ENCODE results near the gene SEMA4G. TPM values are rescaled to one million over a fixed set of nuclear protein-coding genes. Genes with fewer than 3 reads are reported as not detected.

The SEMA4G gene
- total RNA-seq, 2 experiments from 2014 or later: 0.21 to 0.41 TPM

GRCh38 chr10:100965820-100966219 lies 3.5 kb upstream of the SEMA4G start:
- H3K9me2 ChIP-seq (ENCODE audit: insufficient read depth, low read length): no peaks in the 10 kb centered on the region
- H3K27ac ChIP-seq (ENCODE audit: low read depth, low read length, poor library complexity, severe bottlenecking): no peak overlapping the region
- no TSS peak for BruUV-seq (replicated peaks)
- H4K20me1 ChIP-seq (ENCODE audit: insufficient read depth, low read length): no peaks in the 10 kb centered on the region
- peaks cover 38% of the 10 kb centered on the region for H3K36me3 ChIP-seq (ENCODE audit: insufficient read depth, low read length)
- no peak overlapping the region for H3K4me2 ChIP-seq (ENCODE audit: low read length)
- TF ChIP-seq EZH2phosphoT487 (IDR thresholded peaks at IDR 0.05; ENCODE audit: borderline replicate concordance, low read depth, low read length) (no peak), CTCF (conservative IDR thresholded peaks at IDR 0.05; ENCODE audit: low read length) (no peak)
- H3K9me3 ChIP-seq (ENCODE audit: low read length): no peaks in the 10 kb centered on the region
- H3K4me1 ChIP-seq (ENCODE audit: insufficient read depth, low read length, poor library complexity, severe bottlenecking): peaks cover 24% of the 10 kb centered on the region
- no peaks in the 10 kb centered on the region for H3K79me2 ChIP-seq (ENCODE audit: insufficient read depth, low read depth, low read length)
- CTCF ChIA-PET (ENCODE audit: unreplicated experiment): no interaction called here
- no peak overlapping the region for H3K4me3 ChIP-seq (ENCODE audit: low read depth, low read length, poor library complexity, severe bottlenecking)
- POLR2A ChIA-PET: interaction anchor here (0.5 to 1.2 kb wide), 3 partner anchors 9 to 175 kb away, joined by 3 to 4 read pairs (median 3); no protein-coding TSS in a partner anchor
- no peak overlapping the region for H2AFZ ChIP-seq (ENCODE audit: low read length)
- DNase-seq (ENCODE audit: low spot score): no peak
- intact Hi-C loops (cut with micrococcal nuclease; ENCODE audit: unreplicated experiment): no loop called here

DNA sequence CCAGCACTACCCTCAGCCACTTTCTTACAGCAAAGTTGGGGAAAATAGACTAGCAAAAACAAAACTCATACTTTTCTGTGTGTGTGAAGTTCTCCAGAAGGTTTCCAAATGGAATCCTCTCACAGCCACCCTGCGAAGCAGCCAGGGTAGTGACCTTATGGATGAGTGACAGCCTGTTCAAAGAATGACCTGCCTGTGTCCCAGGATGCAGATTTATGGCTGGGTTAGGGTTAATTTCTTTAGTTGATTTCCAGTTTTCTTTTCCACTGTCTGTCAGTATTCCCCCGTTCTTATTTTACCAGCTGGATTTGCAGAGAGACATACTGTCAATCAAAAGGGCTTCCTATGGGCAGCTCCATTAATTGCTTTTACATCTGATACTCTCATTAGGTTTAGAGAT lies 2.4 kb upstream of the SEMA4G start:
- no peak for TF ChIP-seq EZH2phosphoT487 (IDR thresholded peaks at IDR 0.05; ENCODE audit: borderline replicate concordance, low read depth, low read length)
- no peak for TF ChIP-seq CTCF (conservative IDR thresholded peaks at IDR 0.05; ENCODE audit: low read length)
- POLR2A ChIA-PET: interaction anchor here (0.6 to 1.7 kb wide), 3 partner anchors 20 to 45 kb away, joined by 3 to 5 read pairs (median 3); partner anchors contain the start of genes MRPL43 and TWNK
- H4K20me1 ChIP-seq (ENCODE audit: insufficient read depth, low read length): no peaks in the 10 kb centered on the region
- no peak overlapping the region for H3K4me3 ChIP-seq (ENCODE audit: low read depth, low read length, poor library complexity, severe bottlenecking)
- H3K27ac ChIP-seq (ENCODE audit: low read depth, low read length, poor library complexity, severe bottlenecking): no peak overlapping the region
- H3K79me2 ChIP-seq (ENCODE audit: insufficient read depth, low read depth, low read length): no peaks in the 10 kb centered on the region
- no peak overlapping the region for H2AFZ ChIP-seq (ENCODE audit: low read length)
- DNase-seq (ENCODE audit: low spot score): no peak
- H3K9me3 ChIP-seq (ENCODE audit: low read length): no peaks in the 10 kb centered on the region
- H3K4me2 ChIP-seq (ENCODE audit: low read length): no peak overlapping the region
- no TSS peak for BruUV-seq (replicated peaks)
- no peaks in the 10 kb centered on the region for H3K9me2 ChIP-seq (ENCODE audit: insufficient read depth, low read length)
- H3K4me1 ChIP-seq (ENCODE audit: insufficient read depth, low read length, poor library complexity, severe bottlenecking): peaks cover 24% of the 10 kb centered on the region
- intact Hi-C loops (cut with micrococcal nuclease; ENCODE audit: unreplicated experiment): no loop called here
- CTCF ChIA-PET (ENCODE audit: unreplicated experiment): no interaction called here
- peaks cover 30% of the 10 kb centered on the region for H3K36me3 ChIP-seq (ENCODE audit: insufficient read depth, low read length)

DNA sequence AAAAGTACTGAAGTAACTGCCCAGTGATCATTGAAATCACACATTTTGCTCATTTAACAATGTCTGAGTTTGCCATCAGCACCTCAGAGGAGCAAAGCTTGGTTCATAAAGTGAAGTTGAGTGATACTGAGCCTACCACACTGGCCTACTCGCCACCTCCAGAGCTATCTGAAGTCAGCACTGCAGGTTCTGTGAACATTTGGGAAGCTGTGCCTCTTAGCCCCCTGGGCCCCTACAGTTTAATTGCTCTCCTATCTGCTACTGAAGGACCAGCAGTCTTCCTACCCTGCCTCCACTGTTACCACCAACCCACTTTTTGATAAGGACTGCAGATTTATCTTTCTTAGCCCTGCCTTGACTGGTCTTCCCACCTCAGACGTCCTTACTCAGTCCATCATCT lies 2.0 kb upstream of the SEMA4G start:
- Histone ChIP-seq H3K27ac (ENCODE audit: low read depth, low read length, poor library complexity, severe bottlenecking) (no peak overlapping the region), H3K79me2 (ENCODE audit: insufficient read depth, low read depth, low read length) (no peaks in the 10 kb centered on the region), H3K4me3 (ENCODE audit: low read depth, low read length, poor library complexity, severe bottlenecking) (no peak overlapping the region), H4K20me1 (ENCODE audit: insufficient read depth, low read length) (no peaks in the 10 kb centered on the region), H3K9me2 (ENCODE audit: insufficient read depth, low read length) (no peaks in the 10 kb centered on the region), H3K4me2 (ENCODE audit: low read length) (no peak overlapping the region), H3K4me1 (ENCODE audit: insufficient read depth, low read length, poor library complexity, severe bottlenecking) (peaks cover 23% of the 10 kb centered on the region), H3K36me3 (ENCODE audit: insufficient read depth, low read length) (peaks cover 25% of the 10 kb centered on the region), H3K9me3 (ENCODE audit: low read length) (no peaks in the 10 kb centered on the region), H2AFZ (ENCODE audit: low read length) (no peak overlapping the region)
- POLR2A ChIA-PET: interaction anchor here (0.6 to 1.7 kb wide), 2 partner anchors 20 to 44 kb away, joined by 3 to 5 read pairs; partner anchors contain the start of genes MRPL43 and TWNK
- CTCF ChIA-PET (ENCODE audit: unreplicated experiment): interaction anchor here (0.6 kb wide), 1 partner anchor 806 kb away, joined by 10 read pairs; no protein-coding TSS in a partner anchor
- intact Hi-C loops (cut with micrococcal nuclease; ENCODE audit: unreplicated experiment): no loop called here
- DNase-seq (ENCODE audit: low spot score): no peak
- BruUV-seq (replicated peaks): no TSS peak
- TF ChIP-seq EZH2phosphoT487 (IDR thresholded peaks at IDR 0.05; ENCODE audit: borderline replicate concordance, low read depth, low read length) (no peak), CTCF (conservative IDR thresholded peaks at IDR 0.05; ENCODE audit: low read length) (no peak)

All from OCI-LY7 (cell line).